Activated gamma-delta T cell treated with anti-CD3 and anti-CD28 coated beads, Interleukin-2, amount 50 U/mL, for 16 hours (primary cell): ENCODE data around the gene PCP4L1.
"Not testable (repeated sequence)": the region's sequence is repeated elsewhere in the genome, so short reads cannot be mapped to it uniquely, and the experiment has no call there.

ENCODE experiments used
- DNase-seq: peaks from one replicate; pipeline ENCODE4 v3.0.0-alpha.2; 2020; ENCODE audit warnings: low read depth

The PCP4L1 gene

DNA sequence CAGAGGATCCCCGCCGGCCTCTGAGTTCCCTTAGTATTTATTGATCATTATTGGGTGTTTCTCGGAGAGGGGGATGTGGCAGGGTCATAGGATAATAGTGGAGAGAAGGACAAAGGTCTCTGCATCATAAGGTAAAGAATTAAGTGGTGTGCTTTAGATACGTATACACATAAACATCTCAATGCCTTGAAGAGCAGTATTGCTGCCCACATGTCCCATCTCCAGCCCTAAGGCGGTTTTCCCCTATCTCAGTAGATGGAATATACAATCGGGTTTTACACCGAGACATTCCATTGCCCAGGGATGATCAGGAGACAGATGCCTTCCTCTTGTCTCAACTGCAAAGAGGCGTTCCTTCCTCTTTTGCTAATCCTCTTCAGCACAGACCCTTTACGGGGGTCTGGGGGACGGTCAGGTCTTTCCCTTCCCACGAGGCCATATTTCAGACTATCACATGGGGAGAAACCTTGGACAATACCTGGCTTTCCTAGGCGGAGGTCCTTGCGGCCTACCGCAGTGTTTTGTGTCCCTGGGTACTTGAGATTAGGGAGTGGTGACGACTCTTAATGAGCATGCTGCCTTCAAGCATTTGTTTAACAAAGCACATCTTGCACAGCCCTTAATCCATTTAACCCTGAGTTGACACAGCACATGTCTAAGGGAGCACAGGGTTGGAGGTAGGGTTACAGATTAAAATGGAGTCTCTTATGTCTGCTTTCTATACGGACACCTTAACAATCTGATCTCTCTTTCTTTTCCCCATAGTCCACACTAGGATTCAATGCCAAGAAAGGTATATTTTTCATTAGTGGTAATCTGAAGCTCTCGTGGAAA lies 57.5 kb downstream of the PCP4L1 start:
- not testable (repeated sequence) for DNase-seq

DNA sequence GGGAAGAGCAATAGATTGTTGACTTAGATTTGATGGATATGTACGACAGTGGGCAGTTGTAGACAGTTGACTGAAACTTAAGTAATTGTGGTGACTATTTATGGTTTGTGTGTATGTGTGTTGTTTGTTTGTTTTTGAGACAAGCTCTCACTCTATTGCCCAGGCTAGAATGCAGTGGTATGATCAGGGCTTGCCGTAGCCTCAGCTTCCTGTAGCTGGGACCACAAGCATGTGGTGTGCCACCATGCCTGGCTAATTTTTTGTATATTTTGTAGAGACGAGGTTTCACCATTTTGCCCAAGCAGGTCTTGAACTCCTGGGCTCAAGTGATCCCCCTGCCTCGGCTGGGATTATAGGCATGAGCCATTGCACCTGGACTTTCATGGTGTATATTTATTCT lies 65.5 kb downstream of the PCP4L1 start:
- DNase-seq = no peak

DNA sequence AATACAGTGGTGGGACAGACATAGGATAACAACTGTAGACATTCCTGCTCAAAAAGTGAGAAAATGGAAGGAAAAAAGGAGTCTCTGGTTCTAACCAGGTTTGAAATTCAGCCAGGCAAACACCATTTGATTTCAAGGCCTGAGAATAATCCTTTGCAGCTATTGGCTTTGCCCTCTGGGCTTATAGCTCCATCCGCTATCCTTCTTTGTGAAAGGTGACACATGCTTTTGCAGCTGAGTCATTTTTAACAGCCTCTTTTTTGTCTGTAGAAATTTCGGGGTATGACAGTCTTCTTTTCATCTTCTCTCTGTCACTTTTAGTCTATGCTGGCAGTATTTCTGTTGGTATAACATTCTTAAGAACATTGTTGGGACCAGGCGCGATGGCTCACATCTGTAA lies 71.8 kb downstream of the PCP4L1 start:
- DNase-seq = no peak

DNA sequence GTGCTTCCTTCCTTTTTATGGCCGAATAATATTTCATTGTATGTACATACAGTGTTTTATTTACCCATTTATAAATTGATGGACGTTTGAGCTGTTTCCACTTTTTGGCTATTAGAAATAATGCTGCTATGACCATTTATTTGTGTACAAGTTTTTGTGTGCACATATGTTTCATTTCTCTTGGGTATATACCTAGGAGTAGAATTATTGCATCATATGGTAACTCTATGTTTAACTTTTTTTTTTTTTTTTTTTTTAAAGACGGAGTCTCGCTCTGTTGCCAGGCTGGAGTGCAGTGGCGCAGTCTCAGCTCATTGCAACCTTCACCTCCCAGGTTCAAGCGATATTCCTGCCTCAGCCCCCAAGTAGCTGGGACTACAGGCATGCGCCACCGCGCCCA lies 74.6 kb downstream of the PCP4L1 start:
- DNase-seq = no peak
